Spleen (tissue), 7 donors: ENCODE results near the gene PDLIM4.

Experiments used
- POLR2AphosphoS5 ChIP-seq, 3 donors: sonication (generic); formaldehyde crosslinking; IDR thresholded peaks; one replicate each; pipeline ENCODE4 v1.5.1; 2017; ENCODE audit warnings: antibody characterized with exemption in 3 of 3
- TF ChIP-seq, protein P1 (sequence below), 11 experiments: fragments of 200-600 bp in 7 of 11; fragments of 450-650 bp in 4 of 11; sonication (generic) in 4 of 11; IDR thresholded peaks in 8 of 11; conservative IDR thresholded peaks in 3 of 11; 1 replicate in 7 of 11; 2 replicates in 4 of 11; pipeline versions ENCODE4 v1.4.0 to v1.8.0; 2016 to 2021; ENCODE audit warnings: antibody characterized with exemption in 11 of 11, inconsistent platforms in 4 of 11, mild to moderate bottlenecking in 1 of 11
- donor health status: DM: no; HTN: no; CAD: no; lungs with moderate emphysema.
- donor health status: DM: no; HTN: no; CAD: no.
- donor health status: DM: no; HTN: no; CAD: no.

DNA sequence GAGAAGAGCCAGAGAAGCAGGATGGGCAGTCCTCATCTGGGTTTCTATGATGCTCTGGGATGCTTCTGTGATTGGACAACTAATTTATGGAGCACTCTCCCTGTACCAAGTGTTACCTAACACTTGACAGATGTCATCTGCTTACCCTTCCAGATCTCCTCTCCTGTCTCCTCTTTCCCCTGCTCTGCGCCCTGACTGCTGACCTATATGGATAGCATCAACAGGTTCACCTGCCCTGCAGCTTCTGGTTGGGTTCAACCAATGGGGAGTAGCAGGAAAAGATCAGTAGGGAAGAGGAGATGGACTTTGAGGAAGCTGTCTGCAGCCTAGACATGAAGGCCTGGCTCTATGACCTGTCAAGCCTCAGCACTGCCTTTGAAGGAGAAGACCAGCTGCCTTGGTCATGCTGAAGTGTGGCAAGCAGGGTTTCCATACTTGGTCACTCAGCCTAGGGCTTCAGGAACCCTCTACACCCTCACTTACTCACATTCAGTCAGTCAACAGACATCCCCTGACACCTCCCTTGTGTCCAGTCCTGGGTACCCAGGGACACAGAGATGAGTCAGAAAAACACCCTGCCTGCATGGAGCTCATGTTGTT lies 18.5 kb upstream of the PDLIM4 start:
- TF ChIP-seq, protein P1, sequence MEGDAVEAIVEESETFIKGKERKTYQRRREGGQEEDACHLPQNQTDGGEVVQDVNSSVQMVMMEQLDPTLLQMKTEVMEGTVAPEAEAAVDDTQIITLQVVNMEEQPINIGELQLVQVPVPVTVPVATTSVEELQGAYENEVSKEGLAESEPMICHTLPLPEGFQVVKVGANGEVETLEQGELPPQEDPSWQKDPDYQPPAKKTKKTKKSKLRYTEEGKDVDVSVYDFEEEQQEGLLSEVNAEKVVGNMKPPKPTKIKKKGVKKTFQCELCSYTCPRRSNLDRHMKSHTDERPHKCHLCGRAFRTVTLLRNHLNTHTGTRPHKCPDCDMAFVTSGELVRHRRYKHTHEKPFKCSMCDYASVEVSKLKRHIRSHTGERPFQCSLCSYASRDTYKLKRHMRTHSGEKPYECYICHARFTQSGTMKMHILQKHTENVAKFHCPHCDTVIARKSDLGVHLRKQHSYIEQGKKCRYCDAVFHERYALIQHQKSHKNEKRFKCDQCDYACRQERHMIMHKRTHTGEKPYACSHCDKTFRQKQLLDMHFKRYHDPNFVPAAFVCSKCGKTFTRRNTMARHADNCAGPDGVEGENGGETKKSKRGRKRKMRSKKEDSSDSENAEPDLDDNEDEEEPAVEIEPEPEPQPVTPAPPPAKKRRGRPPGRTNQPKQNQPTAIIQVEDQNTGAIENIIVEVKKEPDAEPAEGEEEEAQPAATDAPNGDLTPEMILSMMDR (IDR thresholded peaks at IDR 0.05 in 8 of 11, conservative IDR thresholded peaks at IDR 0.05 in 3 of 11): no peak
- TF ChIP-seq POLR2AphosphoS5 (IDR thresholded peaks at IDR 0.05): no peak
